ENCODE data around the gene TECPR1.

DNA sequence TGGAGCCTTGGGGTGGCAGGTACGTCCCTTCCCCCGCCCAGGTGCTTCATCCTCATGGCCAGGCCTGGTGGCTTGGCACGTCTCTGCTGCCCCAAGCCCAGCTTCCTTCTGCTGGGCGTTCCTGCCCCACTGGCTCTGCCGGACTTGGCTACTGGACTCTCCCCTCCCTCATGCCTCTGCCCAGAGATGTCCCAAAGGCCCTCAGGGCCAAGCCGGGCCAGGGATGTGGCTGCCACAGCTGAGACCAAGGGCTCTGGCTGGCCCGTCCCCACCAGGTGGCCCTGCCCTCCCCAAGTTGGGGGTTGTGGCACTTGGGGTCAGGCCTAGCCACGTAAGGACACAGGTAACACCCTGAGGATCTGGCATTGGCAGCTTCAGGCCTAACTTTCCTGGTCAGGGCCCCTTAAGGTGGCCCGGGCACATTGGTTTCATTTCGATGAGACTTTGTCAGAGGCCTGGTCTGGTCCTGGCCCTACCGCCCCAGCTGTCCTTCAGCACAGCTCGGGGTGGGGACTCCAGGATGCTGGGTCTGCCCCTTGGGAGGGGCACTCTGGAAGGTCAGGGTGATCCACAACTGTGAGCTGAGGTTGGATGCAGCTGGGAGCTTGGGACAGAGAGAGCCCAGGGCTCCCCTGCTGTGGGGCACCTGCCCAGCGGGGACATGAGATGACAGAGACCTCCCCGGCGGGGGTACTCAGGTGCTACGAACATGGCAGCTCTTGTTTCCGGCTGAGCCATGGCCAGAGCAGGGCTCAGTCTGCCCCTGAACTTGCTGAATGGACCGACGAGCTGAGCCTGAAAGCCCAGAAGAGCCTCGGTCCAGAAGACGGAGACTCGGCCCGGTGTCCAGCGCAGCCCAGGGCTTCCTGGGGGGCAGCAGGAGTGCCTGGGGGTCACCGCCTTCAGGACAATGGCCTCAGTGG lies 37.9 kb downstream of the TECPR1 start:
- TF ChIP-seq, protein P1, sequence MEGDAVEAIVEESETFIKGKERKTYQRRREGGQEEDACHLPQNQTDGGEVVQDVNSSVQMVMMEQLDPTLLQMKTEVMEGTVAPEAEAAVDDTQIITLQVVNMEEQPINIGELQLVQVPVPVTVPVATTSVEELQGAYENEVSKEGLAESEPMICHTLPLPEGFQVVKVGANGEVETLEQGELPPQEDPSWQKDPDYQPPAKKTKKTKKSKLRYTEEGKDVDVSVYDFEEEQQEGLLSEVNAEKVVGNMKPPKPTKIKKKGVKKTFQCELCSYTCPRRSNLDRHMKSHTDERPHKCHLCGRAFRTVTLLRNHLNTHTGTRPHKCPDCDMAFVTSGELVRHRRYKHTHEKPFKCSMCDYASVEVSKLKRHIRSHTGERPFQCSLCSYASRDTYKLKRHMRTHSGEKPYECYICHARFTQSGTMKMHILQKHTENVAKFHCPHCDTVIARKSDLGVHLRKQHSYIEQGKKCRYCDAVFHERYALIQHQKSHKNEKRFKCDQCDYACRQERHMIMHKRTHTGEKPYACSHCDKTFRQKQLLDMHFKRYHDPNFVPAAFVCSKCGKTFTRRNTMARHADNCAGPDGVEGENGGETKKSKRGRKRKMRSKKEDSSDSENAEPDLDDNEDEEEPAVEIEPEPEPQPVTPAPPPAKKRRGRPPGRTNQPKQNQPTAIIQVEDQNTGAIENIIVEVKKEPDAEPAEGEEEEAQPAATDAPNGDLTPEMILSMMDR (IDR thresholded peaks at IDR 0.05): no peak
- TF ChIP-seq POLR2A (IDR thresholded peaks at IDR 0.05): no peak
